H54 (cell line): ENCODE results near the gene KIF17.
A peak's percentile ranks its signal among the peaks of the same experiment; 100 is the strongest.

Source experiments
- DNase-seq: peaks from one replicate; pipeline ENCODE4 v3.0.0; 2011; ENCODE audit warnings: low spot score, mixed read lengths; ENCODE audit not compliant: insufficient read length
- FAIRE-seq: peaks from 3 replicates; lab custom pipeline; 2011; peaks lifted over from hg19 to GRCh38; lab: Jason Lieb, UNC
- POLR2A ChIP-seq: IDR thresholded peaks from 2 replicates; pipeline ENCODE4 v1.6.1; 2011; ENCODE audit warnings: low read depth, mild to moderate bottlenecking, low read length

KIF17 gene

GRCh38 chr1:20731057-20731991, 13.5 kb upstream of the KIF17 start:
- FAIRE-seq (no peak), DNase-seq (no peak)
- TF ChIP-seq POLR2A = no peak

GRCh38 chr1:20730690-20731056, 12.9 kb upstream of the KIF17 start:
- FAIRE-seq = no peak

DNA sequence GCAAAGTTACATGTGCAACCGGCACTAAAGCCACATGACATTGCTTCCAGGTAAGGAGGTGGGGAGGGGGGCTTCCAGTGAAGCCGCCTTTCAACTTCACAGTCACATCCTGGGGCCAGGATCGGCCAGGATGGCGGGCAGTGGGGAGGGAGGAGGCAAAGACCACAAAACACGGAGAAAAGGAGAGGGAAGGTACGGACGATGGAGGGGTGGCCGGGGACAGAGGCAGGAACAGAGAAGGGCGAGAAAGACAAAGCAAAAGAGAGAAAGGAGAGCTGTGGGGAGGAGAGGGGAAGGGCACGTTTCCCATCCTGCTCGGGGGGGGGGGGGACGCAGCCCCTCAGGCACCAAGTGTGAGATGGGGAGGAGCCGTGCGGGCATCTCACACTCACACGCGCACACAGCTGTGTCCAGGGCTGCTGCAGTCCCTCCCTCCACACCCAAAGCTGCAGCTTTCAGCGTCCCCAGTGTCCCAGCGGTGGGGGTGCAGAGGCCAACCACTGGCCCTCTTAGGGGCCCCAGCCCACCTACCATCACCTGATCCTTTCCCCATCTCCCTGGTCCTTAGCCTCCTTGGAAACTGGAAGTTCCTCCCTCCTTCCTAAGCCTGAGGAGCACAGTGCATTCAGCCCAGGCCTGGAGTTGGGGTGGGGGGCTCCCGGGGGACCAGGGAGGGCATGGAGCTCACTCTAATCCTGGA, 12.3 kb upstream of the KIF17 start:
- no peak for DNase-seq
- FAIRE-seq = no peak
- no peak for TF ChIP-seq POLR2A

More at GRCh38 chr1:20730690-20731056, 12.9 kb upstream of the KIF17 start:
- DNase-seq = no peak
- TF ChIP-seq POLR2A = no peak

DNA sequence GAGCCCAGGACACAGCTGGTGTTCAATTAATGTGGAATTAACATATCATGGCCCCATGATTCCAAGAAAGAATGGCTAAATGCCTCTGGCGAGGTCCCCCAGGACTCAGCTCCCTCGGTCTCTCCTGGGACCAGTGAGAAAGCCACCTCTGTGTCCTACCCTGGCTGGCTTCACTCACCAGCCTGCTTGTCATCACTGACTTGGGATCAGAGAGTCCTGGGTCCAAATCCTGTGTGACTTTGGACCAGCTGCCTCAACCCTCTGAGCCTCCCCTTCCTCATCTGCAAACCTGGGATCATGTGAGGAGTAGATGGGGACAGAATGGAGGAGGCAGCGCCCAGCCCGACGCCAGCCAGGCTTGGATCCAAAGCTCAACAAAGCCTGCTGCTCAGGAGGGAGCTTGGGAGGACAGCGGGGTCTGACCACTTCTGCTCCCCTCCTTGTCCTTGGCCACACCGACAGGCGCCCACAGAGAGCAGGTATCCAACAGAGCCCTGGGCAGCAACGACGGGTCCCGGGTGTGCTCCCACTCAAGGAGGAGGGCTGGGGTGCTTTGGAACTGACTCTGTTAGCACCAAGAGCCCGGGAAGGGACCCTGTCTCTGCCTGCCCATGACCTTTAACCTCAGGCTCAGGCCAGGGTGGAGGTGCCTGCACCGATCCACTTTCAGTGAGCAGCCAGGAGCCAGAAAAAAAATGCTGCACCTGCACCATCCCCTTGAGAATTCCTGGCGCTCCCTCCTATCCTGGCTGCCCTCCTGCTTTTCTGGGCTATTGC, 11.5 kb upstream of the KIF17 start:
- DNase-seq = no peak
- no peak for FAIRE-seq
- no peak for TF ChIP-seq POLR2A

GRCh38 chr1:20728371-20729154, 10.8 kb upstream of the KIF17 start:
- no peak for TF ChIP-seq POLR2A
- DNase-seq (no peak), FAIRE-seq (no peak)

- FAIRE-seq = no peak
- DNase-seq = no peak
- no peak for TF ChIP-seq POLR2A
Measured at GRCh38 chr1:20727746-20728316, 10.0 kb upstream of the KIF17 start.

DNA sequence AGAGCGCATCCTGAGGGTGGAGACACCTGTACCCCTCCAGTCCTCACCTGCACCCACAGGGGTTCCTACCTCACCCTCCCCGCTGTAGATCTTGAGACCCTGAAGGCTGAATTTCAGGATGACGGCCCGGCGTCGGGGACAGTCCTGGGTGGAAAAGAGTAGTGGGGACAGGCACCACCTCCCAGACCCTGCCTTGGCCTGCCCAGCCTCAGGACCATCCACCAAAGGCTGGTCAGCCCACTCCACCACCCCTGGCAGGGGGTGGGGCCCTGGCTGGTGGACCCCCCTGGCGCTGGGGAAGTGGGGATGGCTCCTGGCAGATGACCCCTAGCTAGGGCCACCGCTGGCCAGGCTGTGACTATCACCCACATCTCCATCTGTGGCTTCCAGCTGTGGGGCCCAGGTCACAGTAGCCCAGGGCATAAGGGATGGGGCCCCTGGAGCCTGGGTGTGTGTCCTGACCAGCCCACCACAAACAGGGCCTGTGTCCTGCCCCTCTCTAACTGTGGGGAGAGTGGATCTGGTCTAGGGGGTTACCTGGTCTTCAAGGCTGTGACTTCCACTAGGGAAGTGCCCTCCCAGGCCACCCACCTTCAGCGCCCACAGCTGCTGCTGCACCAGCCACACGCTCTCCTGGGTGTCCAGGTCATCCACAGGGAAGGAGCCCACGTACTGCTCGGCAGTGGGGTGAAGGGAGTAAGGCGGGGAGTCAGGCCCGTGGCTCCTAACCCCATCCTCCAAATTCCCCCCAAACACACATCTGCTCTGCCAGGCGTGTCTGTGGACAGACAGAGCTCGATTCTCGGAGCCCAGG, 9.3 kb upstream of the KIF17 start:
- no peak for FAIRE-seq
- DNase-seq = no peak

DNA sequence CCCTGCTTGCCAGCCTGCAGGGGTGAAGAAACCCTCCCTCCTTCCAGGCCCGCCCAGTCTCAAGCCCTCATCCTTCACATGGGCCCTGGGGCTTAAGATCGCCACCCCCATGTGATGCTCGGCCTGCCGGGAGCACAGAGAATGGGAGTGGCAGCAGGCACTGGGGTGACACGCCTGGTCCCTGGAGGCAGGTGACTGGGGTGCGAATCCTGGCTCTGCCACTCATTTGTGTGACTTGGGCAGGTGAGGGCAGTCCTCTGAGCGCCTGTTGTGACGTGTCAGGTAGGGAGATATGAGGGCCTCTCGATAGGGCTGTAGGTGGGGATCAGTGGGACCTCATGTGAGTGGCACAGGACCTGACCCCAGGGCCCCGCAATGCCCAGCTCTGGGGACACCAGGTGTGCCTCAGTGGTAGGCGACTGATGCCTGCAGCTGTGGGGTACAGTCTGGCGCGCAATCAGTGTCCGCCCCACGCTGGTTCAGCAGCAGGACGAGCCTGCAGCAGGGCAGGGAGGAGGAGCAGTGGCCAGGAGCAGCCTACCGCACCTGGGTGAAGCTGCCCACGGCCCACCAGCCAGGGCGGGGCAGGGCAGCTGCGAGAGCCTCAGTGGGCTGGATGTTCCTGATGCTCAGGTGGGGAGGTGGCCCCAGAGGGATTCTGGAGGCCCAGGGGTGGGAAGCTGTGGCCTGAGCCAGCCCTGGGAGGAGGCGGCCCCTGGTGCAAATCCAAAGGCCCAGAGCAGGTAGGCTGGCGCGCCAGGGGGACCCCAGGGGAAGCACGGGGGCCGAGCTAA, 8.5 kb upstream of the KIF17 start:
- FAIRE-seq (no peak), DNase-seq (no peak)
- TF ChIP-seq POLR2A = no peak

More for the DNA sequence above, 9.3 kb upstream of the KIF17 start:
- TF ChIP-seq POLR2A = no peak

DNA sequence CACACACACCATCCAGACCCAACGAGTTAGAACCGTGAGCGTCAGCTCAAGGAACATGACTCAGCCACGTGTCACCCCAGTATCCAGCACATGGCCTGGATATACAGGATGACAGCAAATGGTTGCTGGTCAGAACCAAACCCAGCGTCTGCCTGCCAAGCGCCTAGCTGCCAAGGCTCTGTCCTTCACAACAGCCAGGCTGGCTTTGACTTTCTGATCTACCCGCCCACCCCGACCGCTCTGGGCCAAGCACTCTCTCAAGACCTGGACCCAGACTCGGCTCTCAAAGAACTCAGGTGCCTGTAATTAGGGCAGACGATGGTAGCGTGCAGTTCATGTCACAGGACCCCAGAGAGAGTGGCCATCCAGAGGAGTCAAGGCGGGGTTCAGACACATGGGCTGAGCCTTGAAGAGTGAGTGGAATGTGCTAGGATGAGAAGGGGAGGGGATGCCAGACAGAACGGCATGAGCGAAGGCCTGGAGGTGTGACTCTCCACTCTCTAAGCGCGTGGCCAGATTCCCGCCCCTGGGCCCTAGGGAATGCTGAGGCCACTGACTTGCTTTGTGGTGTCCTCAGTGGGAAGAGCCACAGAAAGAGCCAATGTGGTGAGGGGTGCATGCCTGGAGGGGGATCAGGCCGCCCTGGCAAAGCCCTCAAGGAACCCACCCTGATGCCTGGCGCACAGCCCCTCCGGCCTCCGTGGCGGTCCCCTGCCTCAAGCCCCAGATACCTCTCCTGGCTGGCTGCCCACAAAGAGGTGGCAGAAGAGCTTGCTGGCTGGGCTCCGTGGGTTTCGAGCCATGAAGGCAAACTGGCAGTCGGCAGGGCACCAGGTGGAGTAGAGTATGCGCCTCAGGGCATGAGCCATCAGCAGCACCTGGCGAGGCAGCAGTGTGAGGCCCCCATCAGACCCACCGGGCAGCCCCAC, 7.6 kb upstream of the KIF17 start:
- DNase-seq (no peak), FAIRE-seq (peak; percentile 6)
- no peak for TF ChIP-seq POLR2A
